NCI-H2107 treated with DMSO at 0.1 percent for 48 hours (cell line): Measurements from ENCODE around the gene TENT5A.
"Not testable (repeated sequence)": the region's sequence is repeated elsewhere in the genome, so short reads cannot be mapped to it uniquely, and the experiment has no call there.

Experiments
- DNase-seq: peaks from one replicate; lab custom pipeline; 2025; ENCODE audit not compliant: unreplicated experiment; lab: John Stamatoyannopoulos, UW

Gene TENT5A

DNA sequence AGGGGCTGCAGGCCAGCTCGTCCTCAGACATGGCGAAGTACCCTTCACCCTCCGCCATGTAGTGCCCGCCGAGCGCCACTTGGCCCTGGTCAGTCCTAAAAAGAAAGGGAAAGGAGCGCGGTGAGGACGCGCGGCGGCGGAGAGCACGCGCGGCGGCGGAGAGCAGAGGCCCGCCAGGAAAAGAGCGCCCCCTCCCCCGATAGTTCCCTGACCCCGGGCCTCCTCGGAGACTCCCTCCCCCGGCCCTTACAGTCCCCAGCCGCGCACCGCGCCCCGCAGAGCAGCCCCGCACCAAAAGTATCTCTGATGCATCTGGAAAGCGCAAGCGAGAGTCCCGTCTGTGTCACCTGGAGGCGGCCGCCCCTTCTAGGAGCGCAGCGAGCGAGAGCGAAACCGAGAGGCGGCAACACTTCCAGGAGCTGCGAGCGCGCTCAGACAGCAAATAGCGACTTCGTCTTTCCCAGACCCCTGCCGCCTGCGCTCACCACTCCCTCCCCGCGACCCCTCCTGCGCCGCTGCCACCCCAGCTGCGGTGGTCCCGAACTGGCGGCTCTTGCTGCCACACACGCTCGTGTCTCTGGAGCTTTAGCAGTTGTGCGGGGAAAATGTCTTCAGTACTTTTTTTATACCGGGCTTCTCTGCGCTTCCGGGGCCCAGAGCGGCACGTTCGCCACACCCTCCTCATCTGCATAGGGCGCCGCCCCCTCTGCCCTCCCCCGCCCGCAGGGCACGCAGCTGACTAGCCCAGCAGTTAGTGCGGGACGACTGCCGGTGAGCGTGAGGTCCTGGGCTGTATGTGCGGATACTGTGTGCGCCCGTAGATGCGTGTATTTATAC lies at the start of gene TENT5A:
Gene TENT5A, minus strand, starts transcription at position 598 of the 837 bp plus-strand sequence. Its CDS starts 540 bp downstream, at position 58.
- DNase-seq = no peak

DNA sequence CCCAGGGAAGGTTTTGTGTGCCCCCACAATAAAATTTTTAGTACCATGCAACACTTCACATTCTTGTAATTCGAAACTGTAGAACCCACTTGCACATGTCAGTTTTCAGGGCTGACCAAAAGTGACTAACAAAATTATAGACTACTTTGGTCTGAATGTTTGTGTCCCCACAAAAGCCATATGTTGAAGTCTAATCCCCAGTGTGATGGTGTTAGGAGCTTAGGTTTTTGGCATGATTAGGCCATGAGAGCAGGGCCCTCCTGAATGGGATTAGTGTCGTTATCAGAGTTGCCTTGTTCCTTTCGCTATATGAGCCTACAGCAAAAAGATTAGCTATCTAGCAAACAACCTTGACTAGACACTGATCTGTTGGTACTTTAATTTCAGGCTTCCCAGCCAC lies 49.0 kb upstream of the TENT5A start:
- no peak for DNase-seq

DNA sequence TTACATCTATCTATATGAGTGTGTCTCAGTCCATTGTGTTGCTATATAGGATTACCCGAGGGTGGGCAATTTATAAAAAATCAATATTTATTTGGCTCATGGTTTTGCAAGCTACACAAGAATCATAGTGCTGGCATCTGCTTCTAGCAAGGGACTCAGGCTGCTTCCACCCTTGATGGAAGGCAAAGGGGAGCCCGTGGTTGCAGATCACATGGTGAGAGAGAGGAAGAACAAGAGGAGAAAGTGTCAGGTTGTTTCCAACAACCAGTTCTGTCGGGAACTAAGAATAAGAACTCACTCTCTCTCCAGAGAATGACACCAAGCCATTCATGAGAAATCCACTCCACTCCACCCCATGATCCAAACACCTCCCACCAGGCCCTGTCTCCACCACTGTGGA lies 48.2 kb upstream of the TENT5A start:
- DNase-seq = no peak

DNA sequence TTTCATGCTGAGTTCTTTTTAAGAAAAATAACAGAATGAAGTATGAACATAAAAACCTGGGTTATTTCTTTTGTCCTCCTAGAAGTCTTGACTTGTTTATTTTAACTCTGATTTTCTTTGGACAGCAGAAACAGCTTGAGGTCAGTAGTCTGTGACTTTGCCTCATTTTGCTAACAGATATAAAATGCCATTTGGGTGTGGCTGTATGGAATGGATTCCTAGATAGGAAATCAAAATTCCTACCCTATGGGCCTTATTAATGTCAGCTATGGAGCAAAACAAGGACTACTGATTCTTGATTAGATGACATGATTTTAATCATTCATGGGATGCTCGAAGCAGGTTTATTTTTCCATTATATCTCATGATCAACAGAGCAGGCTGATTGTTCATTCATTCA lies 46.8 kb upstream of the TENT5A start:
- no peak for DNase-seq

DNA sequence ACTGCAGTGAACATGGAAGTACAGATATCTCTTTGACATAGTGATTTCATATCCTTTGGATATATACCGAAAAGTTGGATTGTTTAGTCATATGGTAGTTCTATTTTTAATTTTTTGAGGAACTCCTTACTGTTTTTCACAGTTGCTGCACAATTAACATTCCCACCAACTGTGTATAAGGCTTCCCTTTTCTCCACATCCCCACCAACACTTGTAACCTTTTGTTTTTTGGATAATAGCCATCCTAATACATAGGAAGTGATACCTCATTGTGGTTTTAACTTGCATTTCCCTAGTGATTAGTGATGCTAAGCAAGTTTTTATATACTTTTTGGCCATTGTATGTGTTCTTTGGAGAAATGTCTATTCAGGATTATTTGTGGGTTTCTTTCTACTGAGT lies 45.1 kb upstream of the TENT5A start:
- DNase-seq = no peak

DNA sequence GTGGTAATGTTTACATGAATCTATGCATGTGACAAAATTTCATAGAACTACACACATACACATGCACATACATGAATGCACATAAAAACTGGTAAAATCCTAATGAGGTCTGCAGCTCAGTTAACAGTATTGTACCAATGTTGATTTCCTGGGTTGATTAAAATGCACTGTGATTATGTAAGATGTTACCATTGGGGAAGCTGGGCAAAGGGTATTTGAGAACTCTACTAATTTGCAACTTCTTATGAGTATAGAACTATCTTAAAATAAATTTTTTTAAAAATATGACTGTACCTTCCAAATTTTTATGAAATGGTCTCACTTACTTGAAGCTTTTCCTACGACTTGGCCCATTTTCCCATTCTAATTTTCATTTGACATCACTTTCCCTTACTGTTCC lies 43.4 kb upstream of the TENT5A start:
- no peak for DNase-seq

DNA sequence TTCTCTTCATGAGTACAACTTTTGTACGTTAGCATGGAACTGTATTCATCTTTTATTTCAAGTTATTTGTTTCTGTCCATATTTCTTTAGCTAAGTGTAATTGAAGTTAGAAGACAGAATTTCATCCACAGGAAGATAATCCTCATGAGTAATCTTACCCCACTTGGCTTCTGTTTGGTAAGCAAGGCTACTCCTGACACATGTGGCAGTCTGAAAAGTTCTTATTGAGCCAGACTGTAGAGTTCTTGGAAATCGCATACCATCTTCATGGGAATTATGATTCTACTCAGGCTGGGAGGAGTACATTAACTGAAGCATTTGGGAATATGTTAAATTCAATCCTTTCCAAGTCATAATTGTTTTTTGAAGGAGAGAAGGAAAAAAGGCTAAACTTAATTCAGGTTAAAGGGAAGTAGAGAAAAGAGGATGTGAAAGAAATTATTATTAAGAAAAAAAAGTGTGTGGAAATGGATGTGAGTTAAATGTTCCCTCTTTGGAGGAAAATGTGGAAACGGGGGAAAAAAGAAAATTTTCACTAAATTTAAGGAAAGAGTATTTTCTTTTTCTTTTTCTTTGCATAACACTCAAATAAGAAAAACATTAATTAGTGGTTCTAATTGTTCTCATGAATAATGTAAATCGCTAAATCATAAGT lies 41.5 kb upstream of the TENT5A start:
- DNase-seq = no peak

DNA sequence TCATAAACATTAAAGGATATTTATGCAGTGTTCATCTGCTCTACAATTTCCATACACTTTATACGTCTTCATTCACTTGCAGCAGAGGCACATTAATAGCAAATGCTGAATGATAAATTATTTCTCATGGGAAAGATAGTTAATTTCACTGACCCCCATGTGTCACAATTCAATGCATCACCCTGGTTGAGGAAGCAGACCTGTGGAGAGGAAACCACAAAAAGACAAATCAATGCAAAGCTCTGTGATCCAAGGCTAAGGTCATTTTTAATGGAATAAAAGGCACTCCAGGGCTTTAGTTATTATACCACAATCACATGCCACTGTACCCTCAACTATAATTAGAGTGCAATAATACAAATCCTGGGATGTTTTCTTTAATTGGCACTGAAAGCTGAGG lies 40.3 kb upstream of the TENT5A start:
- DNase-seq = no peak

DNA sequence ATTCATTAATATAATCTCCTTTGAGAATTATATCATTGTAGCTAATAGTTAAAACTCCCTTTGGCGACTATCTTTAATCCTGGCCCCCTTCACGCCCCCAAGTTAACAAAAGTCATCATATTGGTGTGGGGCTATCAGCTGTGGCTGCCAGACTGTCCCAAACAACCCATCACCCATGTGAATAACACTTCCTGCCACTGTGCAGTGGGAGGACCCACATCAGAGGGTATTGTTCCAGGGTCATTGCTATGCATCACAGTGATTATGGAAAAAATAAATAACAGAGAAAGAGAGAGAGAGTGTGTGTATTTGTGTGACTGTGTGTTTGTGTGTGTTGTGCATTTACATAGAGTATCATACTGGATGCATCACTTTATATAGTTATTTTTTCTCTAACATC lies 39.3 kb upstream of the TENT5A start:
- no peak for DNase-seq

DNA sequence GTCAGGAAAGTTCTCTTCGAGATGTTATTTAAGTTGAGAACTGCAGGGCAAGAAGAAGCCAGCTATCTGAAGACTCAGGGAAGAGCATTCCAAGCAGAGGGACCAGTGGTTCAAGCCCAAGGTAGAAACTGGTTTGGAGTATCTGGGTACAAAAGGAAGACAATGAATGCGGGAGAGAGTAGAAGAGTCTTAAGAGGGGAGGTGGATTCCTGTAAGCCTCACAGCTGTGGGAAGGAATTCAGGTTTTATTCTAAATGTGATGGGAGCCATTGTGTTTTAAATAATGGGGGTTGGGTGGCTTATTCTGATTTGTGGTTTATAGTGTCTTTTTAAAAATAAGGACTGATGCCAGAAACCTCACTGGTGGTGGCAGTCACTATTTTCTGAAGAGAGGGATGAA lies 37.6 kb upstream of the TENT5A start:
- no peak for DNase-seq

DNA sequence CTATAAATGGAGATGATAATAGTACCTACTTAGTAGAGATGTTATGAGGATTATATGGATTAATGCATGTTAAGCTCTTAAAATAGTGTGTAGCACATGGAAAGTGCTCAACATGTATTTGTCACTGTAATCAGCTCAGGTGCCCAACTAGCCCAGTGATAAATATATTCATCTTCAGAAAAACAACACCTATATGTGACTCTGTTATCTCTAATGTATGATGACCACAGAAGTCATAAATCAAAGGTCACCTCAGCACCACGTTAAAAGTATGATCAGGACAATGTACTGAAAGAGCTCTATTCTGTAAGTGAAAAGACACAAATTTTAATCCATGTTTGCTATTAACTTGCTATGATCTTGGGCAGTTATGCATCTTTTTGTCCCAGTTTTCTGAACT lies 36.8 kb upstream of the TENT5A start:
- DNase-seq = no peak

DNA sequence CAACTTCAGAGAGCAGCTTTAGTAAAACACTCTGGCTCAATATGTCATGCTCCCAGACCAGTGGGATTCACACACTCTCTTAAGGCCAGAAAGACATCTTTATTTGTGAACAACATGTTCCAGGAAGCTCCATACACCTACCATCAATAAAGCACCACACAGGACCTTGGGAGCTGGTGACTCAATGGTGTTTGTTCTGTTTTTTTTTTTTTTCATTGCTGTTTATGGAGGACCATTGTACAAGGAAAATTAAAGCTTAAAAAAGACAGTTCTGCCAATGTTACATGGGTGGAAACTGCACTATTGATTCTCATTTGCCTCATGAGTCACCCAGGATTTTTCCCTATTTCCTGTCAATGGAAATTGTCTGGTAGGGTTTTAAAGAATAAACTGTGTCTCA lies 36.3 kb upstream of the TENT5A start:
- no peak for DNase-seq

DNA sequence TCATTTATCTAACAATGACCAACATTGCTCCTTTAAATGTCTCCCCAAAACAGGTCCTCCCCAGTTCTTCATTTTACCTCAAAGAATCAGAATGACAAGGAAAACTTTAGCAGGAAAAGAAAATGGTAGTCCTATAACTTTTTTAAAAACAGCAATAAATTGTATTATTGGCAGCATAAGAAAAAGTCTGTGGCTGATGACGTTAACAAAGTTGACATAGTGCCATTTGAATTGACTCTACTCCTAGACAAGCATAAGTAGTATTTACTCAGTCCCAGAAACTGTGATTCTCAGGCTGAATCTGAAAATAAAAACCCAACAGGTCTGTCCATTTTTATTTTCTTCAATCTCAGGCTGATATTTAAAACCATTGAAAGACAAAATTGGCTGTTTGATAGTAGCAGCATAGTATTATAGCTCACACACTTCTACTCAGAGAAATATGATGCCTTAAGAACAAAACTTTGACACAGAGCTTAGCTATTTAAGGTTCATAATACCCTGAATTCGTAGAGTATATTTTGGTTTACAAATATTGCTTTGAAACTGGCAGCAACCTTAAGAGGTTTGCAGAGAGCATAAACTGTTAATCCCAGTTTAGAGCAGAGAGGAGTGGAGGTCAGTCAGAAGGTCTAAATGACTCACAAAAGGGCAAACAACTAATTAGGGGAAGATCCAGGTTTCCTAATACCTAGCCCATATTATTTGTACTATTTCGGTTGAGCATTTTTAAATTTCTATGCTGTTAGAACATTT lies 35.0 kb upstream of the TENT5A start:
- DNase-seq = no peak

DNA sequence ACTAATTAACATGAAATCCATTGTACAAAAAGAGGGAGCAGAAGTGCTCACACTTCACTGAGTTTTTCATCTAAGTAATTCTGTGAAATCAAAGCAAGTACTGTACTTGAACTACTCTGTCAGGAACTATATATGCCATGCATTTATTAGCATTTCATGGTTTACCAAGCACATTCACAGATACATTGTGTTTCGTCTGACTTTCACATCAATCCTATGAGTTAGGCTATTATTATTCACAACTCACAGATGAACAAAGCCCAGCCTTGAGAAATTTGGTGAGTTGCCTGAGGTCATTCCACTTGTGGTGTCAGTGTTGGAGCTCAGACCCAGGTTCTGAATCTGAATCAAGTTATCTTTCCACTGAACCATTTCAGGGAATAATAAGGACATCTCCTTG lies 33.7 kb upstream of the TENT5A start:
- no peak for DNase-seq

DNA sequence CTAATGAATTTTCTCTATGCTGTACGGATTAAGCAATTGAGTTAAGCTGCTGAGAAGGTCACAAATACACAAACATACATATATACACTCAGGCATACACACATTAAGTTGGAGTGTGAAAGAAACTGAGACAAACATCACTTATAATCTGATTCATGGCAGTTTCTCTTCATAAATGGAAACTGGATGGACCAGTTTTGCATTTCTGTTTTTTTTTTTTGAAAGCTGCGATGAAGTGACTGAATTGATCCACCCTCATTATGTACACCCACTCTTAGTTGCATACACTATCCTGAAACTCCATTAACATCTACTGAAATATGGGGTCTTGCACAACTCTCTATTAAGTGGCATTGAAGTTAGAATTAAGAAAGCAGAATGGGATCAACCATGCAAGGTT lies 32.9 kb upstream of the TENT5A start:
- DNase-seq = no peak

DNA sequence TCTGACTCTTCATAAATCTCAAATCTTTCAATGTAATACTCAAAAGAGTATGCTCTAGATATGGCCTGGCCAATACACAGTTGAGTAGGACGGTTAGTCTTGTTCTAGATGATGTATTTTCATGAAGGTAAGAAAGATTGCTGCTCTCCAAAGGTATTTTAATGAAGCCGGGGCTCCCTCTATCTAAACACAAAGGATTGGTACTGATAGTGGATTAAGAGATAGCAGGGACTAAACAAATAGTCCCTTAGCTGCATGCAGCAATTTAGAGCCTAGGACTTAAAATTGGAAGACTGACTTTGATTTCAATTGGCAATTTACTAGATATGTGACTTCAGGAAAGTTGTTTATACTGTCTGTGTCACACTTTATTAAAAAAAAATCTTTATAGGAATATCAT lies 31.4 kb upstream of the TENT5A start:
- no peak for DNase-seq

DNA sequence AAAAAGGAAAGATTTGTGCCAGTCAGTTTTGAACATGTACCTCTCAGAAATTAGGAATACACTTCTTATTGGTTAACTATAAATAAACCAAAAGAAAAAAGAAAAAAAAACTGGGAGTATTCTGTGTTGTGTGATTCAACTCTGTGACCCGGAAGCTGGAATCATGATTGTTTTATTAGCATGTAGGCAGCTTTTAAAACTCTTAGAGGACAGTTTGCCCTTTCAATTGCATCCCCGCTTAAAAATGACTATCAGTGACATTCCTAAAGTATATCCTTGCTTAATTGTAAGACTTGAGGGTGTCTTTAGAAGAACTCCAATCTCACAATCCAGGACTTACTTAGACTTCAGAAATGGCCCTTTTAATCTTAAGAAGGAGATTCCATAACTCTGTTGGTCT lies 29.1 kb upstream of the TENT5A start:
- no peak for DNase-seq

DNA sequence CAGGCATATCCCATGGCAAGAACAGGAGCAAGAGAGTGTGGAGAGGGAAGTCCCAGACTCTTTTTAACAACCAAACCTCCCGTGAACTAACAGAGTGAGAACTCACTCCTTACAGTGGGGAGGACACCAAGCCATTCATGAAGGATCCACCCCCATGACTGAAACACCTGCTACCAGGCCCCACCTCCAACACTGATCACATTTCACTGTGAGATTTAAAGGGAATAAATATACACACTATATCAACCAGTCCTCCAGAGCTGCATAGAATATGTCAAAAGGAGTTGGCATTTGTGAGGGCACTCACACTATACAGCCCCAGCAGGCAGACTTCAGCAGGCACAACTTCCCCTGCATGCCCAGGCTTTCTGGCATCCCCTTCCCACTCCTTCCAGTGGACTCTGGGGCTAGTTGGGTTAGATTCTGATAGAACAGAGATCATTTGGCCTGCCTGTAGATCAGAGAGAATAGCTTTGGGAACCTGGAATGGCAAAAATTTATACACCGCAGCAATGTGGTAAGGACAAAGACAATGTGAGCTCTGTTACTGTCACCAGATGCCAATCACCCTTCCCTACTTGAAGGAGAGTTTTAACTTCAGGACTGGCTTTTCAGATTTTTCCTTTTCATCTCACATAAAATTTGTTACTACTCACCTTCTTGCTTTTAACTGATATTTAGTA lies 25.2 kb upstream of the TENT5A start:
- DNase-seq = no peak

DNA sequence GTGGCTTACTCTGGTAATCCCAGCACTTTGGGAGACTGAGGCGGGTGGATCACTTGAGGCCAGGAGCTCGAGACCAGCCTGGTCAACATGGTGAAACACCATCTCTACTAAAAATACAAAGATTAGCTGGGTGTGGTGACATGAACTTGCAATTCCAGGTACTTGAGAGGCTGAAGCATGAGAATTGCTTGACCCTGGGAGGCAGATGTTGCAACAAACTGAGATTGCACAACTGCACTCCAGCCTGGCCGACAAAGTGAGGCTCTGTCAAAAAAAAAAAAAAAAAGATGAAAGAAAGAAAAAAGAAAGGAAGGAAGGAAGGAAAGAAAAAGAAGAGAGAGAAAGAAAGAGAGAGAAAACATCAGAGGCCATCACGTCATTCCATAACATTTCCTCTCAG lies 23.7 kb upstream of the TENT5A start:
- not testable (repeated sequence) for DNase-seq

DNA sequence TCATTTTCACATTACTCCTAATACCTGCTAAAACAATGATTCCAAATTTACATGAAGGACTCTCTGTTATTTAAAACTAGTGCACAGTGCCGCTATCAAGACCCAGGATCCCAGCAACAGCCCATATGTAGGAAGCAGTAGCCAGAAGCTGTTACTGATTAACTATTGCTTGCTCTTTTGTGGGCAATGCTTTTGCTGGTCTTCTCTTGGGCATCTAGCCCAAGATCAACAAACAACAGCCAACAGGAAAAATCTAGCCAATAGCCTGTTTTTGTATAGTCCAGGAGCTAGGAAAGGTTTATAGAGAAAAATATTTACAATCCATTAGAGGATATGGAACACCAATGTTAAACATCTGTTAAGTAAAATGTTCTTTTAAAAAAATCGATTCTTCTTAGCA lies 22.1 kb upstream of the TENT5A start:
- DNase-seq = no peak

DNA sequence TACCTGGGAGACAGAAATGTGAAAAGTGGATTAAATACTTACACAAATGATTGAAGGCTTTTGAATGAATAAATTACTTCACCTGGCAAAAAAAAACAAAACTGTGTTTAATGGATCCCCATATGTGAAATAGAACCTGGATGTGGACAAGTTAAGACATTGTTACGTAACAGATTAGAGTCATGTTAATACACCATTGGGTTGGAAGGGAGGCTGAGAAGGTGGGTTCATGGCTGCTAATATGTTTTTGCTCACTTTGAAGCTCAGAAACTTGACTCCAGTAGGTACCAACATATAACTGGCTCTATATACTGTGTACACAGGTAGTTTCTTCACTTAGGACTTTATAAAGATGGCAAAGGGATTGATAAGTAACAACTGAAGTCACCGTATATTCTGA lies 21.4 kb upstream of the TENT5A start:
- DNase-seq = no peak
